ENCODE data around the gene PTTG1IP. TPM values are rescaled to one million over a fixed set of nuclear protein-coding genes. Genes with fewer than 3 reads are reported as not detected.

PTTG1IP gene
- total RNA-seq, 1 experiment from 2014 or later = 330 TPM

GRCh38 chr21:44836666-44837471 lies 36.6 kb downstream of the PTTG1IP start:
- H3K27ac ChIP-seq (ENCODE audit: low read length) = no peak overlapping the region
- H2AFZ ChIP-seq (ENCODE audit: low read length) = peak overlapping the region; percentile 61; the same call in 1 of the 2 replicates
- peak; percentile 68 for ATAC-seq
- peak; percentile 35 for DNase-seq
- H3K27me3 ChIP-seq (ENCODE audit: low read length) = no peaks in the 10 kb centered on the region
- no peak for TF ChIP-seq EZH2phosphoT487 (IDR thresholded peaks at IDR 0.05; ENCODE audit: borderline replicate concordance, low read length)
- no peaks in the 10 kb centered on the region for H3K4me1 ChIP-seq (ENCODE audit: insufficient read depth, low read length)
- no peaks in the 10 kb centered on the region for H4K20me1 ChIP-seq (ENCODE audit: low read length)
- ChIA-PET POLR2A (ENCODE audit: unreplicated experiment) (no interaction called here), CTCF (interaction anchor here (0.5 kb wide), 1 partner anchor 91 kb away, joined by 5 read pairs; no protein-coding TSS in a partner anchor)
- no TSS peak for BruUV-seq (replicated peaks)
- H3K9ac ChIP-seq (ENCODE audit: low read length) = no peak overlapping the region
- H3K4me2 ChIP-seq (ENCODE audit: low read length) = no peak overlapping the region
- intact Hi-C loops (cut with micrococcal nuclease) = no loop called here
- H3K9me2 ChIP-seq (replicated peaks; ENCODE audit: low read length) = no peaks in the 10 kb centered on the region
- no peak overlapping the region for H3K4me3 ChIP-seq (ENCODE audit: low read length)
- H3F3A ChIP-seq (ENCODE audit: low read length, unreplicated experiment) = no peaks in the 10 kb centered on the region
- H3K9me3 ChIP-seq (ENCODE audit: low read length) = no peaks in the 10 kb centered on the region
- no peaks in the 10 kb centered on the region for H3K79me2 ChIP-seq (ENCODE audit: low read length)
- H3K36me3 ChIP-seq (ENCODE audit: low read depth, low read length) = no peaks in the 10 kb centered on the region

GRCh38 chr21:44836349-44836665 lies 37.2 kb downstream of the PTTG1IP start:
- intact Hi-C loops (cut with micrococcal nuclease) = no loop called here
- Histone ChIP-seq H3F3A (ENCODE audit: low read length, unreplicated experiment) (no peaks in the 10 kb centered on the region), H3K79me2 (ENCODE audit: low read length) (no peaks in the 10 kb centered on the region), H3K36me3 (ENCODE audit: low read depth, low read length) (no peaks in the 10 kb centered on the region), H3K9me2 (replicated peaks; ENCODE audit: low read length) (no peaks in the 10 kb centered on the region), H3K27ac (ENCODE audit: low read length) (no peak overlapping the region), H3K27me3 (ENCODE audit: low read length) (no peaks in the 10 kb centered on the region), H3K4me2 (ENCODE audit: low read length) (no peak overlapping the region), H3K4me1 (ENCODE audit: insufficient read depth, low read length) (no peaks in the 10 kb centered on the region), H3K9ac (ENCODE audit: low read length) (no peak overlapping the region), H4K20me1 (ENCODE audit: low read length) (no peaks in the 10 kb centered on the region), H3K9me3 (ENCODE audit: low read length) (no peaks in the 10 kb centered on the region), H3K4me3 (ENCODE audit: low read length) (no peak overlapping the region), H2AFZ (ENCODE audit: low read length) (peak overlapping the region; percentile 61; the same call in 1 of the 2 replicates)
- POLR2A ChIA-PET (ENCODE audit: unreplicated experiment) = no interaction called here
- no peak for TF ChIP-seq CTCF (conservative IDR thresholded peaks at IDR 0.05; ENCODE audit: low read depth, low read length)
- TF ChIP-seq EZH2 (IDR thresholded peaks at IDR 0.05; ENCODE audit: low read length, unreplicated experiment) = no peak
- TF ChIP-seq EZH2phosphoT487 (IDR thresholded peaks at IDR 0.05; ENCODE audit: borderline replicate concordance, low read length) = no peak
- CTCF ChIA-PET = no interaction called here
- no TSS peak for BruUV-seq (replicated peaks)
- ATAC-seq (peak; percentile 29; the same call in 1 of the 2 replicates), DNase-seq (no peak)

DNA sequence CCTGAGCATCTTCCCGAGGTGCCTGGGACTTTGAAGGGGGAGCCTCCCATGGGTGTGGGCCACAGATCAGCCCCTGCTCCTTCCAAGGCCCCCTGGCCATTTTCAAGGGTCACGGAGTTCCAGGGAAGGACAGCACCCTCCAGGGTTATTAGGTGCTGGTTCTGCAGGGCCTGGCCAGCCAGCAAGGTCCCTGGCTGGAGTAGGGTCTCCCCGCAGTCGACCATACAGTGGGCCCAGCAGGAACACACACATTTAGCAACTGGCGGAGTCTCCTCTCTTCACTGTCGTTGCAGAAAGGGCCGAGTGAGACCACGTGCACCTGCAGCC lies 37.9 kb downstream of the PTTG1IP start:
- Histone ChIP-seq H3K4me3 (ENCODE audit: low read length) (no peak overlapping the region), H3K9me3 (ENCODE audit: low read length) (no peaks in the 10 kb centered on the region), H4K20me1 (ENCODE audit: low read length) (no peaks in the 10 kb centered on the region), H3K4me1 (ENCODE audit: insufficient read depth, low read length) (no peaks in the 10 kb centered on the region), H3K9ac (ENCODE audit: low read length) (no peak overlapping the region), H3K4me2 (ENCODE audit: low read length) (no peak overlapping the region), H3K79me2 (ENCODE audit: low read length) (no peaks in the 10 kb centered on the region), H3F3A (ENCODE audit: low read length, unreplicated experiment) (no peaks in the 10 kb centered on the region), H3K36me3 (ENCODE audit: low read depth, low read length) (no peaks in the 10 kb centered on the region), H3K27ac (ENCODE audit: low read length) (no peak overlapping the region), H3K9me2 (replicated peaks; ENCODE audit: low read length) (no peaks in the 10 kb centered on the region), H2AFZ (ENCODE audit: low read length) (no peak overlapping the region), H3K27me3 (ENCODE audit: low read length) (no peaks in the 10 kb centered on the region)
- TF ChIP-seq CTCF (conservative IDR thresholded peaks at IDR 0.05; ENCODE audit: low read depth, low read length) = no peak
- no peak for TF ChIP-seq EZH2phosphoT487 (IDR thresholded peaks at IDR 0.05; ENCODE audit: borderline replicate concordance, low read length)
- TF ChIP-seq EZH2 (IDR thresholded peaks at IDR 0.05; ENCODE audit: low read length, unreplicated experiment) = no peak
- BruUV-seq (replicated peaks) = no TSS peak
- ATAC-seq (no peak), DNase-seq (no peak)
- CTCF ChIA-PET = no interaction called here
- POLR2A ChIA-PET (ENCODE audit: unreplicated experiment) = no interaction called here
- intact Hi-C loops (cut with micrococcal nuclease) = no loop called here
